ENCODE results near the gene CBARP.
A peak's percentile ranks its signal among the peaks of the same experiment; 100 is the strongest.

Gene CBARP

DNA sequence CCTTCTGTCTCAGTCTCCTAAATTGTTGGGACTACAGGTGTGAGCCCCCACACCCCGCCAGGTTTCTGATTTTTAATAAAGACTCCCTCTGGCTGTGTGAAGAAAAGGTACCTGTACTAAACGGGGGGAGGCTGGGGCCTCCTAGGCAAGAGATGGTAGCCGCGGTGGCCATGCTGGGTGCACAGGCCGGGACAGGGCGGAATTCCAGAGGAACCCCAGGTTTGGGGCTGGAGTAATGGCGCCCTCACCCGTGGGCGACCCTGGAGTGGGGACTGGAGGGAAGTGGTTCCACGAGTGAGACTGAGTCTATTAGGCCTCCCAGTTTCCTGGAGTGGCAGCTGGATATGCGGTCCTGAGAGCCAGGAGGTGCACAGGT lies 1.6 kb upstream of the CBARP start:
- peaks cover 36 to 43% of the 10 kb centered on the region in 2 donors for H3K4me1 ChIP-seq (ENCODE audit: control insufficient read depth in 2 of 2, insufficient read depth in 2 of 2, low read length in 2 of 2)
- H3K27me3 ChIP-seq (ENCODE audit: control insufficient read depth in 2 of 2, insufficient read depth in 2 of 2, low read length in 2 of 2): peaks cover 3 to 27% of the 10 kb centered on the region in 2 donors
- H3K4me3 ChIP-seq (ENCODE audit: low read length in 2 of 2): no peak overlapping the region
- peak overlapping the region; percentile 55 to 58 for H3K27ac ChIP-seq (ENCODE audit: low read depth in 2 of 2, low read length in 2 of 2)
- no peaks in the 10 kb centered on the region for H3K9me3 ChIP-seq (ENCODE audit: control insufficient read depth in 2 of 2, low read length in 2 of 2)
- no peaks in the 10 kb centered on the region for H3K36me3 ChIP-seq (ENCODE audit: control insufficient read depth in 2 of 2, insufficient read depth in 2 of 2, low read length in 2 of 2)
- peak overlapping the region; percentile 14 to 54 for H3K9ac ChIP-seq (ENCODE audit: low read depth in 1 of 2, low read length in 2 of 2)

DNA sequence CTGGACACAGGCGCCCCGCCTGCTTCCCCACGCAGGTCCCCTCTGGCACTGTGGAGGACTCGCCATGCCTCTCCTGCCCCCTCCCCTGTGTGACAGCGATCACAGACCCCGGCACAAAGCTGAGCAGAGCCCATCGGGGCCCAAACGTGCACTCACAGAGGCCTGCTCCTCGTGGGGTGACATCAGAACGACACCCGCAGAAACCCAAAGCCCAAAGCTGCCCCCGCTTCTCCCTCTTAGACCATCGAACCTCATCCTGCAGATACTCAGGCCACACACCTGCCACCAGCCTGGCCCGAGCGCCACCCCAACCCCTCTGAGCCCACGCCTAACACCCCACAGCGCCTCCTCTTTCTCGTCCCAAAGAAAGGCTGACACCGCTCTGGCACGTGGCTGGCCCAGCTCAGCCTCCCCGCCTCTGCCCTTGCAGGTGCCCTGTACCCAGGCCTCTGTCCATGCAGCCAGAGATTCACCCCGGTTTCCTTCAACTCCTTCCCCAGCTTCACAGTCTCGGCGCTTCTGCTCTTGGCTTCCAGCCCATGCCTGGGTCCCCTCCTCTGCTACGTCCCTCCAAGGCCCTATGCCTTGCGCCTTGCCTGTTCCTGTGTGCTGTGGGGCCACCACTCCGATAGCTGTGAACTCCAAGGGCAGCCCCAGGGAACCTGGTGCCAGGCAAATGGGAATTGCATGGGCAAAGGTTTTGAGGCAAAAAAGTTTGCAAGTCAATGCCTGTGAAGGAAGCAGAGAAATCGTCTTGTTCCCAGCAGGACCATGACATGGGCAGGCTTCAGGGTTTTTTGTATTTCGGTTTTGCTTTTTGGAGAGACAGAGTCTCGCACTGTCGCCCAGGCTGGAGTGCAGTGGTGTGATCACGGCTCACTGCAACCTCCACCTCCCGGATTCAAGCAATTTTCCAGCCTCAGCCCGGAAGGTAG lies 831 bp upstream of the CBARP start:
- Histone ChIP-seq H3K4me3 (ENCODE audit: low read length in 2 of 2) (no peak overlapping the region), H3K9ac (ENCODE audit: low read depth in 1 of 2, low read length in 2 of 2) (no peak overlapping the region), H3K27ac (ENCODE audit: low read depth in 2 of 2, low read length in 2 of 2) (no peak overlapping the region), H3K36me3 (ENCODE audit: control insufficient read depth in 2 of 2, insufficient read depth in 2 of 2, low read length in 2 of 2) (no peaks in the 10 kb centered on the region), H3K27me3 (ENCODE audit: control insufficient read depth in 2 of 2, insufficient read depth in 2 of 2, low read length in 2 of 2) (peaks cover 3 to 34% of the 10 kb centered on the region in 2 donors), H3K9me3 (ENCODE audit: control insufficient read depth in 2 of 2, low read length in 2 of 2) (no peaks in the 10 kb centered on the region), H3K4me1 (ENCODE audit: control insufficient read depth in 2 of 2, insufficient read depth in 2 of 2, low read length in 2 of 2) (peaks cover 29 to 35% of the 10 kb centered on the region in 2 donors)

DNA sequence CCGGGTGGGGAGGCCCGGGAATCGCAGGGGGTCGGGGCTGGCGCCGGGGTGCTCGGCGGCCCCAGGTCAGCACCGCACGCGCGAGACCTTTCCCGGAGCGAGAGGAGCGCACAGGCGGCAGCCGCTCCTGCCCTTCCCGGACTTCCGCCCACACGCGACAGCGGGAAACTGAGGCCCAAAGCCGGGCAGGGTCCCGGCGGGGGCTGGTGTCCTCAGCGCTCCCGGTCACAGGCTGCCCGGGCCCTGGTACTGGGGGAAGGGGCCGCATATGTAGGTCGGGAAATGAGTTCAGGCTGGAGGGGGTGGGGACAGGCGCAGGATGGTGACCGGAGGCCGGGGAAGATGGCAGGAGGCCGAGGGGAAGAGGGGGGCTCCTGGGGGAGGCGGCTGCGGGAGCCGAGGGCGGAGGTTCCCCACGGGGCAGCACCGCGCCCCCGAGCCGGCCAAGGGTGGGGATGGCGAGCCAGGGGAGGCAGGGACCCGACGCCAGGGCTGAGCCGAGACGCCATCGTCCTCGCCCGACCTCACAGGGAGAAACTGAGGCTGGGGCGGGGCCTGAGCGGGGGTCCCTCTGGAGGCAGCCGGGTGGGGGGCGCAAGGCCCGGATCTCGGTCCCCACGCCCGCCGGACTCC lies 662 bp downstream of the CBARP start:
- H3K4me1 ChIP-seq (ENCODE audit: control insufficient read depth in 2 of 2, insufficient read depth in 2 of 2, low read length in 2 of 2): peaks cover 28 to 35% of the 10 kb centered on the region in 2 donors
- H3K27me3 ChIP-seq (ENCODE audit: control insufficient read depth in 2 of 2, insufficient read depth in 2 of 2, low read length in 2 of 2): peaks cover 3 to 36% of the 10 kb centered on the region in 2 donors
- H3K9ac ChIP-seq (ENCODE audit: low read depth in 1 of 2, low read length in 2 of 2): no peak overlapping the region
- H3K36me3 ChIP-seq (ENCODE audit: control insufficient read depth in 2 of 2, insufficient read depth in 2 of 2, low read length in 2 of 2): no peaks in the 10 kb centered on the region
- no peak overlapping the region for H3K27ac ChIP-seq (ENCODE audit: low read depth in 2 of 2, low read length in 2 of 2)
- no peaks in the 10 kb centered on the region for H3K9me3 ChIP-seq (ENCODE audit: control insufficient read depth in 2 of 2, low read length in 2 of 2)
- peak overlapping the region; percentile 31 to 35 for H3K4me3 ChIP-seq (ENCODE audit: low read length in 2 of 2)

DNA sequence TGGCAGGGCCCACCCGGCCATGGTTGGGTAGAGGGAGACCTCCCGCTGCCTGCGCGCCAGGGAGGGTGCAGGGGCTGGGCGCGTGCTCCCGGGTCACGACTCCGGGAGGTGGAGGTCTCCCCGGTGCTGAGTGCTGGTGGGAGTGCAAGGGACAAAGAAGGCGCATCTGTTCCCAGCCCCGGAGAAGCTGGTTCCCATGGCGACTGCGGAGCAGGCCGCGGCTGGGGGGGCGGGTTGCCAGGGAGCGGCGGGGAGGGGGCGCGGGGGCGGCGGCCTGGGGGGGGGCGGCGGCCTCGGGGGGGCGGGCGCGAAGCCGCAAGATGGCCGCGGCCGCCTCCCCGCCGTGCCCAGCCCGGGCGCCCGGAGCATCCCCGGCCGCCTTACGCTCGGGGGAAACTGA lies 1.2 kb downstream of the CBARP start:
- Histone ChIP-seq H3K36me3 (ENCODE audit: control insufficient read depth in 2 of 2, insufficient read depth in 2 of 2, low read length in 2 of 2) (no peaks in the 10 kb centered on the region), H3K9me3 (ENCODE audit: control insufficient read depth in 2 of 2, low read length in 2 of 2) (no peaks in the 10 kb centered on the region), H3K4me3 (ENCODE audit: low read length in 2 of 2) (peak overlapping the region in 1 of 2 donors; percentile 35), H3K27me3 (ENCODE audit: control insufficient read depth in 2 of 2, insufficient read depth in 2 of 2, low read length in 2 of 2) (peaks cover 3 to 36% of the 10 kb centered on the region in 2 donors), H3K9ac (ENCODE audit: low read depth in 1 of 2, low read length in 2 of 2) (no peak overlapping the region), H3K4me1 (ENCODE audit: control insufficient read depth in 2 of 2, insufficient read depth in 2 of 2, low read length in 2 of 2) (peaks cover 26 to 33% of the 10 kb centered on the region in 2 donors), H3K27ac (ENCODE audit: low read depth in 2 of 2, low read length in 2 of 2) (no peak overlapping the region)

DNA sequence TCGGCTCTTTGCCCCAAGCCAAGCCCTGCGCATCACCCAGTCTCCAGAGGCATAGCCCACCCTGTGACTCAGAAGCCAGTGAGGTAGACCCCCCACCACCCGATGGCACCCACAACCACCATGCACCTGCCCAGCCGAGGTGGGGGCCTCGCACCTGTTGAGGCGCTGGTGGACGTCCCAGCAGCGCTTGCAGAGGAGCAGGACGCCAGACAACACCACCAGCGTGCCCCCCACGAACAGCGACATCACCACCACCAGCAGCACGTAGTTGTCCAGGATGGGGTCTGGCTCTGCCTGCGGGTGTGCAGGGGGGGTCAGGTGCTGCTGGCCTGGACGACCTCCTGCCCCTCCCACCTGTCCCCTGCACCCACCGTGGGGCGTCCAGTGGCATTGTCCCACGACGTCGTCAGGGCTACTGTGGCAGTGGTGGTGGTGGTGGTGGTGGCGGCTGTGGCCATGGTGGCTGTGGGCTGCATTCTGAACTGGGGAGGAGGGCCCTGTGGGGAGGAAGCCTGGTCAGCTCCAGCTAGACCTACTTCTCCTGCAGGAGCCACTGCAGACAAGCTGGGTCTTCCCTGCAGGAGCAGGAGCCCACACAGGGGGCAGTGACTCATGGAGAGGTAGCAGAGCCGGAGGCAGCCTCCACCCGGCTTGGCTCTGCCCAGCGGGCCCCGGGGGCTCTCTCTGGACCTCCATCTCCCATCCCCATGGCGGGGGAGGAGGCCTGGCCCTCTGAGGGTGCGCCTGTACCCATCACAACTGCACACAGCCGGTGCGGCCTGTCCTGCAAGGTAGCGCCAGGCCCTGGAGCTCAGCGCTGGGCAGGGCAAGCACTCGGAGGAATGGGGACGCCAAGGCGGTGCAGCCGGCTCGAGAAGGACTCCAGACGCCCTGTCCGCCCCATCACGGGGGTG lies 1.9 kb downstream of the CBARP start:
- H3K9ac ChIP-seq (ENCODE audit: low read depth in 1 of 2, low read length in 2 of 2): no peak overlapping the region
- H3K9me3 ChIP-seq (ENCODE audit: control insufficient read depth in 2 of 2, low read length in 2 of 2): no peaks in the 10 kb centered on the region
- H3K36me3 ChIP-seq (ENCODE audit: control insufficient read depth in 2 of 2, insufficient read depth in 2 of 2, low read length in 2 of 2): no peaks in the 10 kb centered on the region
- no peak overlapping the region for H3K4me3 ChIP-seq (ENCODE audit: low read length in 2 of 2)
- H3K27me3 ChIP-seq (ENCODE audit: control insufficient read depth in 2 of 2, insufficient read depth in 2 of 2, low read length in 2 of 2): peaks cover 3 to 36% of the 10 kb centered on the region in 2 donors
- H3K27ac ChIP-seq (ENCODE audit: low read depth in 2 of 2, low read length in 2 of 2): no peak overlapping the region
- H3K4me1 ChIP-seq (ENCODE audit: control insufficient read depth in 2 of 2, insufficient read depth in 2 of 2, low read length in 2 of 2): peaks cover 21 to 28% of the 10 kb centered on the region in 2 donors

DNA sequence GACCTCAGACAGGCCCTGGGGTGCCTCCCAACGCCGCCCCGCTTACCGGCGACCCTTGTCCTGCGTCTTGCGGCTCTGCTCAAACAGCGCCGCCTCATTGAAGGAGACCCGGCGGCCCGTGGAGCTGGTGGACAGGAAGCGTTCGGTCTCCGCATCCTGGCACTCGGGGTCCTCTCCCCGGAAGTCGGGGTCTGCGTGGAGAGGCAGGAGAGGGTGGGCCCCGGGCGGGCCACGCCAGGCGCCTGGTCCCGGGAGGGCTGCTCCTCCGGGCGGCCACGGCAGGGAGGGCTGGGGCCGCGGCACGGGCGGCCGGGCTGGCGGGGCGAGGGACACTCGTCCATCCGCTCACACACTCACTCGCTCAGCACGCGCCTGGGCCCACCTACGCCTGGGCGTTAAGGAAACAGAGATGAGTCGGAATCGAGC lies 2.8 kb downstream of the CBARP start:
- peaks cover 3 to 36% of the 10 kb centered on the region in 2 donors for H3K27me3 ChIP-seq (ENCODE audit: control insufficient read depth in 2 of 2, insufficient read depth in 2 of 2, low read length in 2 of 2)
- no peaks in the 10 kb centered on the region for H3K36me3 ChIP-seq (ENCODE audit: control insufficient read depth in 2 of 2, insufficient read depth in 2 of 2, low read length in 2 of 2)
- H3K4me3 ChIP-seq (ENCODE audit: low read length in 2 of 2): no peak overlapping the region
- H3K4me1 ChIP-seq (ENCODE audit: control insufficient read depth in 2 of 2, insufficient read depth in 2 of 2, low read length in 2 of 2): peaks cover 15 to 20% of the 10 kb centered on the region in 2 donors
- no peak overlapping the region for H3K27ac ChIP-seq (ENCODE audit: low read depth in 2 of 2, low read length in 2 of 2)
- no peaks in the 10 kb centered on the region for H3K9me3 ChIP-seq (ENCODE audit: control insufficient read depth in 2 of 2, low read length in 2 of 2)
- no peak overlapping the region for H3K9ac ChIP-seq (ENCODE audit: low read depth in 1 of 2, low read length in 2 of 2)

DNA sequence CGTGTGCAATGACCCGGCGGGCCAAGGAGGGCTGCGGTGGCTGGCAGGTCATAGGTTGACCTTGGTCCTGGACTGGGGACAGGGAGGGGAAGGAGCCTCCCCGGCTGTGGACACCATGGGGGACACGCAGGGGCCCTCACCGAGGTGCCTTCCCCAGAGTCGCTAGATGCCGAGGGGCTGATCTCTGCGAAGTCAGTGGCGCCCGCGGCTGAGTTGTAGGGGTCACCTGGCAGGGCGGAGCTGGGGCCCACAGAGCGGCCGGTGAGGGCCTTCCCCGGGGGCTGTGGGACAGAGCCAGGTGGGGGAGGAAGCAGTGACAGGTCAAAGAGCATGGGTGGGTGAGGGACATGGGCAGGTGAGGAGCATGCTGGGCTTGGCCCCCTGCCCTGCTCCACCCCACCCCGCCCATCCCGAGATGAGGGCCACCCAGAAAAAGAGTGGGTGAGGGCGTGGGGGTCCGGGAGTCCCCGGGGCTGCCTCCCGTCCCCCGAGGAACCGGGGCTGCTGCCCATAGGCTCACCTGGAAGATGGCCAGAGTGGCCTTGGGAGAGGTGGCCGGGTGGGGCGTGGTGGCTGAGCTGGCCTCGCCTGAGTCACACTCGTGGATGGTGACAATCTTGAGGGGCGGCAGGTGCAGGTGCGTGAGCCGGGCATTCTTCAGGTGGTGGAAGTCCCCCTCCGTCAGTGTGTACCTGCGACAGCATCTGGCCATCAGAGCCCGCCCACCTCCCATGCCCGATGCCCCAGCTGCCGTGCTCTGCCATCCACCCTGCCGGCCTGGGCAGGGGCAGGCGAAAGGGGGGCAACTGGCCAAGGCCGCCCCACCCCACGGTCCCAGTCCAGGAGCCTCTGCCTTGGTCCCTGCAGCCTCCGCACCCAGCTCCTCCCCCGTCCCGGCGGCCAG lies 3.5 kb downstream of the CBARP start:
- Histone ChIP-seq H3K4me1 (ENCODE audit: control insufficient read depth in 2 of 2, insufficient read depth in 2 of 2, low read length in 2 of 2) (peaks cover 12 to 20% of the 10 kb centered on the region in 2 donors), H3K27ac (ENCODE audit: low read depth in 2 of 2, low read length in 2 of 2) (no peak overlapping the region)

DNA sequence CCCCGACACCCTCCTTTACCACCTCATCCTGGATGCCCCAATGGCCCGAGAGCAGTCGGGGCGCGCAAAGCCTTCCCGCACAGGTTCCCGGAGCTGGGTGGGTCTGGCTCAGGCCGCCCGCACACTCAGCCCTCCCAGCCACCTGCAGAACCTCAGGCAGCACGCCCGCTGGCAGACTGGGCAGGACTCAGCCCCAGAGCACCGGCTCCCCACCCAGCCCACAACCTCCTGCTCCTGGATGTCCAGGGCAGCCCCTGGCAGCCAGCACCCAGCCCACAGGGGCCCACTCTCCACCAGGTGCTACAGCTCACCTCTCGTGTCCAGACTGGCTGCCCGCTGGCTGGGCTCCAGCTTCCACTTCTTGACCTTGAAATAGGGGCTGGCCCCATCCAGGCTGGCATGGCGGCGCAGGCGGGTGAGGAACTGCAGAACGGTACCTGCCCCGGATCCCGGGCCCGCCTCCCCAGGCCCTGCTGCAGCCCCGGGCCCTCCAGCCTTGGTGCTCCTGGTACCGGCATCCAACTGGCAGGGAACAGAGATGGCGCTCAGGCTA lies 4.6 kb downstream of the CBARP start:
- no peak overlapping the region for H3K27ac ChIP-seq (ENCODE audit: low read depth in 2 of 2, low read length in 2 of 2)
- no peaks in the 10 kb centered on the region for H3K9me3 ChIP-seq (ENCODE audit: control insufficient read depth in 2 of 2, low read length in 2 of 2)
- peak overlapping the region in 1 of 2 donors; percentile 38 for H3K9ac ChIP-seq (ENCODE audit: low read depth in 1 of 2, low read length in 2 of 2)
- H3K27me3 ChIP-seq (ENCODE audit: control insufficient read depth in 2 of 2, insufficient read depth in 2 of 2, low read length in 2 of 2): peaks cover 0 to 31% of the 10 kb centered on the region in 2 donors
- H3K4me1 ChIP-seq (ENCODE audit: control insufficient read depth in 2 of 2, insufficient read depth in 2 of 2, low read length in 2 of 2): peaks cover 12 to 18% of the 10 kb centered on the region in 2 donors
- H3K4me3 ChIP-seq (ENCODE audit: low read length in 2 of 2): no peak overlapping the region
- no peaks in the 10 kb centered on the region for H3K36me3 ChIP-seq (ENCODE audit: control insufficient read depth in 2 of 2, insufficient read depth in 2 of 2, low read length in 2 of 2)

More for the DNA sequence above, 3.5 kb downstream of the CBARP start:
- H3K27me3 ChIP-seq (ENCODE audit: control insufficient read depth in 2 of 2, insufficient read depth in 2 of 2, low read length in 2 of 2): peaks cover 3 to 36% of the 10 kb centered on the region in 2 donors
- no peaks in the 10 kb centered on the region for H3K9me3 ChIP-seq (ENCODE audit: control insufficient read depth in 2 of 2, low read length in 2 of 2)
- no peaks in the 10 kb centered on the region for H3K36me3 ChIP-seq (ENCODE audit: control insufficient read depth in 2 of 2, insufficient read depth in 2 of 2, low read length in 2 of 2)
- H3K4me3 ChIP-seq (ENCODE audit: low read length in 2 of 2): no peak overlapping the region
- H3K9ac ChIP-seq (ENCODE audit: low read depth in 1 of 2, low read length in 2 of 2): no peak overlapping the region

DNA sequence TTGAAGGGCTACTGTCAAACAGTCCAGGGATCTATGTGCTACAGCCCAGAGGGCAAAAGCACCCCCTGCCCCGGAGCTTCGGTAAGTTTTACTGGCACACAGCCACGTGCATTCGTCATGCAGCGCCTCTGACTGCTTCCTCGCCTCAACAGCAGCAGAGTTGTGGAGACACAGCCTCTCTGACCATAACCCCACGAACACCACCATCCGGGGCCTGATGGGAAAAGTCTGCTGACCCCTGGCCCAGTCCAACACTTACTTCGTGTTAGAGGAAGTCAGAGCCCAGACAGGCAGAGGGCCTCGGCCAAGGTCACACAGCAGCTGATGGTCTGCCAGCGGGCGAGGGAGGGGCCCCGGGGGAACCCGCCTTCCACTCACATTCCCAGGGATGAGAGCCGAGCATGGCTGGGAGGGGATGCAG lies 5.1 kb downstream of the CBARP start:
- Histone ChIP-seq H3K4me1 (ENCODE audit: control insufficient read depth in 2 of 2, insufficient read depth in 2 of 2, low read length in 2 of 2) (peaks cover 12 to 17% of the 10 kb centered on the region in 2 donors), H3K36me3 (ENCODE audit: control insufficient read depth in 2 of 2, insufficient read depth in 2 of 2, low read length in 2 of 2) (no peaks in the 10 kb centered on the region), H3K27ac (ENCODE audit: low read depth in 2 of 2, low read length in 2 of 2) (no peak overlapping the region), H3K4me3 (ENCODE audit: low read length in 2 of 2) (no peak overlapping the region), H3K27me3 (ENCODE audit: control insufficient read depth in 2 of 2, insufficient read depth in 2 of 2, low read length in 2 of 2) (peaks cover 0 to 31% of the 10 kb centered on the region in 2 donors), H3K9ac (ENCODE audit: low read depth in 1 of 2, low read length in 2 of 2) (peak overlapping the region in 1 of 2 donors; percentile 38), H3K9me3 (ENCODE audit: control insufficient read depth in 2 of 2, low read length in 2 of 2) (no peaks in the 10 kb centered on the region)

Measured in mucosa of rectum (tissue), 2 donors.